ENCODE data around the gene SLC9A2. TPM values are rescaled to one million over a fixed set of nuclear protein-coding genes. Genes with fewer than 3 reads are reported as not detected.

The SLC9A2 gene, protein sequence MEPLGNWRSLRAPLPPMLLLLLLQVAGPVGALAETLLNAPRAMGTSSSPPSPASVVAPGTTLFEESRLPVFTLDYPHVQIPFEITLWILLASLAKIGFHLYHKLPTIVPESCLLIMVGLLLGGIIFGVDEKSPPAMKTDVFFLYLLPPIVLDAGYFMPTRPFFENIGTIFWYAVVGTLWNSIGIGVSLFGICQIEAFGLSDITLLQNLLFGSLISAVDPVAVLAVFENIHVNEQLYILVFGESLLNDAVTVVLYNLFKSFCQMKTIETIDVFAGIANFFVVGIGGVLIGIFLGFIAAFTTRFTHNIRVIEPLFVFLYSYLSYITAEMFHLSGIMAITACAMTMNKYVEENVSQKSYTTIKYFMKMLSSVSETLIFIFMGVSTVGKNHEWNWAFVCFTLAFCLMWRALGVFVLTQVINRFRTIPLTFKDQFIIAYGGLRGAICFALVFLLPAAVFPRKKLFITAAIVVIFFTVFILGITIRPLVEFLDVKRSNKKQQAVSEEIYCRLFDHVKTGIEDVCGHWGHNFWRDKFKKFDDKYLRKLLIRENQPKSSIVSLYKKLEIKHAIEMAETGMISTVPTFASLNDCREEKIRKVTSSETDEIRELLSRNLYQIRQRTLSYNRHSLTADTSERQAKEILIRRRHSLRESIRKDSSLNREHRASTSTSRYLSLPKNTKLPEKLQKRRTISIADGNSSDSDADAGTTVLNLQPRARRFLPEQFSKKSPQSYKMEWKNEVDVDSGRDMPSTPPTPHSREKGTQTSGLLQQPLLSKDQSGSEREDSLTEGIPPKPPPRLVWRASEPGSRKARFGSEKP
- 1 to 10 TPM; 2.5 to 7.4 (median 5.6) TPM for total RNA-seq

DNA sequence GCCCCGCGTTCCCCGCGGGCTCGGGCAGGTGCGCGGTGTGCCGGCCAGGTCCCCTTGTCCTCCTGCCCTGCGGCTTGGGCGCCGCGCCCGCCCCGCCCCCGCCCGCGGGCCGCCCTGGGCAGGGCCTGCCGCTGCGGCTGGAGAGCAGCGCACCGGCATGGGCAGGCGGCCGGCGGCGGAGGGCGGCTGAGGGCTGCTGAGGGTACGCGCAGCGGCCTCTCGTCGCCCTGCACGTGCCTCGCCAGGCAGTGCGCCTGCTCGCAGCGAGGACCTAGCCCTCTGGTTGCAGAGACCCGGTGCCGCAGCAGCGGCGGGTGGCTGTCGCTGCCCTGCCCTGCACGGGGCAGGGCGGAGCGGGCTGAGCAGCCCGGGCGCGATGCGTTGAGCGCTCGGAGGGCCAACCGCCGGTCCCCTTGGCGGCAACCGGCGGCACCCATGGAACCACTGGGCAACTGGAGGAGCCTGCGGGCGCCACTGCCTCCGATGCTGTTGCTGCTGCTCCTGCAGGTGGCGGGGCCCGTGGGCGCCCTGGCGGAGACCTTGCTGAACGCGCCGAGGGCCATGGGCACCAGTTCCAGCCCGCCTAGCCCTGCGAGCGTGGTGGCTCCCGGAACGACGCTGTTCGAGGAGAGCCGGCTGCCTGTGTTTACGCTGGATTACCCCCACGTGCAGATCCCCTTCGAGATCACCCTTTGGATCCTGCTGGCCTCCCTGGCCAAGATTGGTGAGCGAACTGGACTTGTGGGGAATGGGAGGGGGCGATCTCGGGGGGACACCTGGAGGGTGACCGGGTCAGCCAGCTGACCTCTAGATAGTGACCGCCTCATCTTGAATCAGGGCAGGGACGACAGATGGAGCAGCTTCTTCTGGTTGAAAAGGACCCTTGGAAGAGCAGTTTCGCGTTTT lies at the start of gene SLC9A2:
Gene SLC9A2, plus strand, starts transcription at position 140 of the 906 bp plus-strand sequence. Its CDS starts 296 bp downstream, at position 436.
- intact Hi-C loops (cut with DNase I; ENCODE audit: low total_unique reads), result loop anchor here (2.0 kb wide), 2 partner anchors 15 to 99 kb away; no protein-coding TSS in a partner anchor
- in situ Hi-C loops (cut with MboI; ENCODE audit: low sequenced_read_pairs in 4 of 4), result loop anchor here in 1 of 4 donors (10.0 kb wide), 1 partner anchor 145 kb away; the partner anchor contains the start of gene SLC9A4
- ATAC-seq, result peak; percentile 75 to 82

DNA sequence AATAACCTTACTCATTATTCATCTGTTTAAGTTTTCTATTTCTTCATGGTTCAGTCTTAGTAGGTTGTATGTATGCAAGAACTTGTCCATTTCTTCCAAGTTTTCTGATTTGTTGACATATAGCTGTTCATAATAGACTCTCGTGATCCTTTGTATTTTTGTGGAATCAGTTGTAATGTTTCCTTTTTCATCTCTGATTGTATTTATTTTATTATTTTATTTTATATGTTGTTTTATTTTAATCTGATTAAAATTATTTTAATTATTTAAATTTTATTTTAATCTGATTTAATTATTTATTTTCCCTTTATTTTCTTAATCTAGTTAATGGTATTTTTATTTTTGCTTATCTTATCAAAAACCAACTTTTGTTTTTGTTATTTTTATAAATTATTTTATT lies 43.5 kb upstream of the SLC9A2 start:
- no peak overlapping the region for H3K4me3 ChIP-seq
- ATAC-seq (no peak), DNase-seq (no peak)
- H3K4me1 ChIP-seq, result no peaks in the 10 kb centered on the region
- no peaks in the 10 kb centered on the region for H3K9me3 ChIP-seq
- no peaks in the 10 kb centered on the region for H3K27me3 ChIP-seq
- no peak overlapping the region for H3K27ac ChIP-seq
- no peaks in the 10 kb centered on the region for H3K36me3 ChIP-seq
- TF ChIP-seq, protein P1, sequence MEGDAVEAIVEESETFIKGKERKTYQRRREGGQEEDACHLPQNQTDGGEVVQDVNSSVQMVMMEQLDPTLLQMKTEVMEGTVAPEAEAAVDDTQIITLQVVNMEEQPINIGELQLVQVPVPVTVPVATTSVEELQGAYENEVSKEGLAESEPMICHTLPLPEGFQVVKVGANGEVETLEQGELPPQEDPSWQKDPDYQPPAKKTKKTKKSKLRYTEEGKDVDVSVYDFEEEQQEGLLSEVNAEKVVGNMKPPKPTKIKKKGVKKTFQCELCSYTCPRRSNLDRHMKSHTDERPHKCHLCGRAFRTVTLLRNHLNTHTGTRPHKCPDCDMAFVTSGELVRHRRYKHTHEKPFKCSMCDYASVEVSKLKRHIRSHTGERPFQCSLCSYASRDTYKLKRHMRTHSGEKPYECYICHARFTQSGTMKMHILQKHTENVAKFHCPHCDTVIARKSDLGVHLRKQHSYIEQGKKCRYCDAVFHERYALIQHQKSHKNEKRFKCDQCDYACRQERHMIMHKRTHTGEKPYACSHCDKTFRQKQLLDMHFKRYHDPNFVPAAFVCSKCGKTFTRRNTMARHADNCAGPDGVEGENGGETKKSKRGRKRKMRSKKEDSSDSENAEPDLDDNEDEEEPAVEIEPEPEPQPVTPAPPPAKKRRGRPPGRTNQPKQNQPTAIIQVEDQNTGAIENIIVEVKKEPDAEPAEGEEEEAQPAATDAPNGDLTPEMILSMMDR (IDR thresholded peaks at IDR 0.05 in 4 of 5, conservative IDR thresholded peaks at IDR 0.05 in 1 of 5), result no peak
- TF ChIP-seq POLR2A (IDR thresholded peaks at IDR 0.05), result no peak
- in situ Hi-C loops (cut with MboI; ENCODE audit: low sequenced_read_pairs in 4 of 4), result no loop called here
- intact Hi-C loops (cut with DNase I; ENCODE audit: low total_unique reads), result no loop called here

More for the DNA sequence above, at the start of gene SLC9A2:
- DNase-seq, result peak; percentile 13 to 55
- peak within 1 kb of the TSS; percentile 74 to 89 (median 85) for H3K27ac ChIP-seq
- H3K4me1 ChIP-seq, result peaks cover 16 to 17% of the 10 kb centered on the region in 2 donors
- H3K36me3 ChIP-seq, result no peaks in the 10 kb centered on the region
- H3K4me3 ChIP-seq, result peak within 1 kb of the TSS; percentile 52 to 79 (median 68)
- H3K9me3 ChIP-seq, result no peaks in the 10 kb centered on the region
- peak; percentile 19 to 46 for TF ChIP-seq POLR2A (IDR thresholded peaks at IDR 0.05)
- TF ChIP-seq, protein P1 (IDR thresholded peaks at IDR 0.05 in 4 of 5, conservative IDR thresholded peaks at IDR 0.05 in 1 of 5), result peak in 2 of 5 experiments; percentile 21 to 25
- no peaks in the 10 kb centered on the region for H3K27me3 ChIP-seq

DNA sequence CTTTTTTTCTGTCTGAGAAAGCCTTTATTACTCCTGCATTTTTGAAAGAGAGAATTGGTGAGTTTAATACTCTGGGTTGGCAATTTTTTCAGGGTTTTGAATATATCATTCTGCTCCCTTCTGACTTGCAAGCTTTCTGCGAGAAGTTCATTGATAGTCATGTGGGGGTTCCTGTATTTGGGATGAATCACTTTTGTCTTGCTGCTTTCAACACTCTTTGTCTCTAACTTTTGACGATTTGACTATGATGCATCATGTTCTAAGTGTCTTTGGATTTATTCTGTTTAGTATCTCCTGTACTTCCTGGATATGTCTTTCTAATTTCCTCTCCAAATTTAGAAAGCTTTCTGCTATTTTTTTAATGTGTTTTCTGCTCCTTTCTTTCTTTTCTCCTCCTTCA lies 41.0 kb upstream of the SLC9A2 start:
- in situ Hi-C loops (cut with MboI; ENCODE audit: low sequenced_read_pairs in 4 of 4), result no loop called here

DNA sequence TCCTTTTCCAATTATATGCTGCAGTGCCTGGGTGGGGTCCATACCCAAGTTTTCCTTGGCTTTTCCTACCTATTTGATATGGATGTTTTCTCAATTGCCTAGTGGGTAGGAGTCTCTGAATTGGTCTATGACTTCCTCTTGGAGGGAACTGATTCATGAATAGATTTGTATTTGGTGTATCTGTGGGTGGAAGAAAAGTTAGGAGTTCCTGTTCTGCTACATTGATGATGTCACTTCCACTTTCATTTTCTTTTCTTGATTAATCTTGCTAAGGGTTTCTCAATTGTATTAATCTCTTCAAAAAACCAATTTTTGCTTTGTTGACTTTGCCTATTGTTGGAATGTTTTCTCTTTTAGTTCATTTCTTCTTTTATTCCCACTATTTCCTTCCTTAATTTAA lies 37.4 kb upstream of the SLC9A2 start:
- ATAC-seq (no peak), DNase-seq (no peak)
- in situ Hi-C loops (cut with MboI; ENCODE audit: low sequenced_read_pairs in 4 of 4) (no loop called here), intact Hi-C loops (cut with DNase I; ENCODE audit: low total_unique reads) (no loop called here)
- H3K27ac ChIP-seq, result no peak overlapping the region
- H3K9me3 ChIP-seq, result no peaks in the 10 kb centered on the region
- H3K4me3 ChIP-seq, result no peak overlapping the region
- no peaks in the 10 kb centered on the region for H3K27me3 ChIP-seq
- H3K36me3 ChIP-seq, result no peaks in the 10 kb centered on the region
- H3K4me1 ChIP-seq, result no peaks in the 10 kb centered on the region
- TF ChIP-seq, protein P1 (IDR thresholded peaks at IDR 0.05 in 4 of 5, conservative IDR thresholded peaks at IDR 0.05 in 1 of 5), result no peak
- no peak for TF ChIP-seq POLR2A (IDR thresholded peaks at IDR 0.05)

More for the DNA sequence above, 41.0 kb upstream of the SLC9A2 start:
- intact Hi-C loops (cut with DNase I; ENCODE audit: low total_unique reads), result no loop called here
- ATAC-seq, result no peak
- no peak for DNase-seq
- H3K36me3 ChIP-seq, result no peaks in the 10 kb centered on the region
- H3K27ac ChIP-seq, result no peak overlapping the region
- no peaks in the 10 kb centered on the region for H3K27me3 ChIP-seq
- H3K9me3 ChIP-seq, result no peaks in the 10 kb centered on the region
- no peak for TF ChIP-seq POLR2A (IDR thresholded peaks at IDR 0.05)
- TF ChIP-seq, protein P1 (IDR thresholded peaks at IDR 0.05 in 4 of 5, conservative IDR thresholded peaks at IDR 0.05 in 1 of 5), result no peak
- no peak overlapping the region for H3K4me3 ChIP-seq
- no peaks in the 10 kb centered on the region for H3K4me1 ChIP-seq

Measured in gastrocnemius medialis (tissue), 4 donors.